COLO829 (cell line): Measurements from ENCODE around the gene CAPN11.

Experiments
- DNase-seq: peaks from one replicate; pipeline ENCODE4 v3.0.0; 2012; ENCODE audit warnings: low spot score

Gene CAPN11

DNA sequence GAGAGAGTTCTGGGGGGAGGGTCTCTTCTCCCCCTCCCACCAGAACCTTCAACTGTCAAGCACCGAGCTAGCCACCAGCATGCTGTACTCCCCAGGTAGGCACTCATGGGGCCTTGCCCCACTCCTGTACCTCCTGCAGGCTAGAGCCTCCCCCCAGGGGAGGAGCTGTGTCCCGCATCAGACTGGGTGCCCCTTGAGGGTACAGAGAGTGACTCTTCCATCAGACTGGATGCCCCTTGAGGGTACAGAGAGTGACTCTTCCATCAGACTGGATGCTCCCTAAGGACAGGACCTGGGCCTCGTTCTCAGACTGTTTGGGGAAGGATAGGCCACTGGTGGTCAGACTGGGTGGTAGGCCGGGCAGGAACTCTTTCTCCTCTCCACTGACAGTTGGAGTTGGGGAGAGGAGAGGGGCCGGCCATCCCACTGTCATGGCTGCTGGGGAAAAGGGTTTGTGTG lies at the start of gene CAPN11:
TSS of gene CAPN11 (plus strand) at position 51 of the 459 bp plus-strand sequence. CDS start at position 80, 29 bp downstream.
- no peak for DNase-seq

DNA sequence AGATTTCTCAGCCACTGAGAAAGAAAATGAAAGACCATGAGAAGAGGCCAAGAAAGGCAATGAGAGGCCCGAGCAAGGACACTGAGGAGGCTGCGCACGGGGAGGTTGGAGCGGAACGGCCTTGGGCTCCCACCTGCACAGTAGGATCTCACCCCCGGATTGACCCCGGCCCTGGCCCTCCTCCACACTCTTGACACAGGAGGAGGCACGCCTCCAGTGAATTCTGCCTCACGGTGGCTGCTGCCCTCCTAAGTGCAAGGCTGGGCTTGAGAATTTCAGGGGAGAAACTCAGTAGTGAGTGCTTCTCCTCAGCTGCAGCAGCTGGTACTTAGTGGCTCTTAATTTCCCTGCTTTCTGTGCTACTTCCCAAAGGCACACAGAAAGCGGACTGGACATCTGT lies 49.4 kb upstream of the CAPN11 start:
- DNase-seq: no peak

DNA sequence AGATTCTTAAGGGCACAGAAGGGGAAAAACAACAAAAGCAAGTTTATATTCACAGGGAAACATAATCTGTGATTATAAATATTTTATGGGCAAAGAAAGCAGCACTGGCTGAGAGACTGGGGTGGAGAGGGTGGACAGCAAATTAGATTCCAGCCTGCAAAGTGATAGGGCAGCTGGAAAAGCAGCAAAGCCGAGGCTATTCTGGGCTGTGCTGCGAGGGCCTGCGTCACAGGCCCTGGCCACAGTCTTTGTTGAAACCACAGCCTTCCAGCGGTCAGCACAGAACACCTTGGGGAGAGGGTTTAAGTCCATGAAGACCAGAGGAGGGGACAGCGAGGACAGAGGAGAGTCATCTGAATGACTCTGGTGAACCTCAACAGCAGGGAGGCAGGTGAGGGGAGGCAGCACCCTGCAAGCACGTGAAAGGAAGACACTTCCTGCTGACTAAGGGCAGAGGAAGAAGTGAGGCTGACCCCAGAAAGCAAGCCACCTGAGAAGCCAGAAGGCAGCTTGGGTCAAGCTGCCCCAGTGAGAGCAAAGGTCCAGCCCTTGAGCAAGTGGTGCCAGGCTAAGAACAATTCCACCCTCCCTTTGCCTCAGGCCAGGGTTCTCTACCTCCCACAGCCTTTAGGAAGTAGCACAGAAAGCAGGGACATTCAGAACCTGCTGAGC lies 48.5 kb upstream of the CAPN11 start:
- DNase-seq: no peak

DNA sequence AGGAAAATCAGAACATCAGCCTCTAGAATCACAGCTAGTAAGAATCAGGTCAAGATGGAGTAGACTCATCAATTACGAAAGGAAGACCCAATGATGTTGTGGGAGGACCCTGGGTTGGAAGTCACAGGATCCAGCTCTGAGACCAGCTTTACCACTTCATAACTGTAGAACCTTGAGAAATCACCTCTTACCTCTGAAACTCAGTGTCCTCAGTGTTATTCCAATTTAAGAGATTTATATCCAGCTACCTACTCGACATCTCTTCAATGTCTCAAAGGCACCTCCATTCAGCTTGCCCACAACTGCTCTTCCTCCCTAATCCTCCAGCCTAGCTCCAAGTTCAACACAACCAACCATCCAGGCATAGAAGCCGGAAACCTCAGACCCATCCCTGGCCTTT lies 47.7 kb upstream of the CAPN11 start:
- DNase-seq: no peak

DNA sequence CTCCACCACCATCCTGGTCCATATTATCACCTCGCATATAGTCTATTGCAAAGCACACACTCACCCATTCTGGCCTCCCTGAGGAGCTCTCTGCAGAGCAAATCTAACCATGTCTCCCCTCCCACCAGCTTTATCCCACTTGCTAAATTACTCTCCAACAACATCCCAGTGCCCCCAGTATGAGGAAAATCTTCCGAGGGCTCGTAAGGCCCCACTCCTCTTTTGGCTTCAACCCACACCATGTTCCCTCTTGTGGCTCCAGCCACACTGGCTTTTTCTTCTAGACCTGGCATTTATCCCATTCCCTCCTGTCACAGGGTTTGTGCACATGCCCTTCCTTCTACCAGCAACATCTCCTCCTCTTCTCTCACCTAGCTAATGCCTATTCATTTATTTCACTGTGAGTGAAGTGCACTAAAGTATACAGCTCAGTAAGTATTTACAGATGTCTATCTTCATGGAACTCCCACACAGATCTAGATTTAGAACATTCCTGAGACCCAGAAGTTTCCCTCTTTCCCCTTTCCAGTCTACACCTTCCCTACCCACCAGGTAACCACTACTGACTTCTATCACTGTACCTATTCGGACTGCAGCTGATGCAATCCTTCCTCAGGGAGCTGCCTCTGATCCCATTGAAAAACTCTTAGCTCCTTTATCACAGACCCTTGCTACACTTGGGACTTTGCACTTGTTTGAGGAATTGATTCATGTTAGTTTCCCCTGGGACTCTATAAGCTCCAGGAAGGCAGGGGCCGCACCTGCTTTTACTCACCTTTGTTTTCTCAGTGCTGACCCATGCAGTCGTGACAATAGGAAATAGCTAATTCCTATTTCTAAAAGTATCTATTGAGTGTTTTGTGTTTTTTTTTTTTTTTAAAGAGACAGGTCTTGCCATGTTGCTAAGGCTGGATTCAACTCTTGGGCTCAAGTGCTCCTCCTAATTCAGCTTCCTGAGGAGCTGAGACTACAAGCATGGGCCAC lies 46.9 kb upstream of the CAPN11 start:
- DNase-seq: no peak

DNA sequence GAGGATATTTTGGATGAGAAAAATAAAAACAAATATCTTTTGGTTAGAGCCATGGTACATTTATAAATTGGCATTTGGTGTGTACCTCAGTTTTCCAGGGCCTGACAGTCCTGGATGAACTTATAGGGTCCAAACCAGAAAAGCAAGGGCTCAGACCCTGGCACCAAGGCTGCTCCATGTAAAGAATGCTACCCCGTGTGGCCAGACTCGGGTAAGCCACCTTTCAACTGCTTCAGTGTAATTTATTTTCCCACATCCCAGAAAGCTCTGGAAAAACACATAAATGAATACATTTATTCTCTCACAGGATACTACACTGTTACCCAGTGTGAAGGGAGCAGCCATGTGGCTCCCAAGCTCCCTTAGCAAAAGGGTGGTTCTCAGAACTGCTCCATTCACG lies 45.2 kb upstream of the CAPN11 start:
- no peak for DNase-seq

DNA sequence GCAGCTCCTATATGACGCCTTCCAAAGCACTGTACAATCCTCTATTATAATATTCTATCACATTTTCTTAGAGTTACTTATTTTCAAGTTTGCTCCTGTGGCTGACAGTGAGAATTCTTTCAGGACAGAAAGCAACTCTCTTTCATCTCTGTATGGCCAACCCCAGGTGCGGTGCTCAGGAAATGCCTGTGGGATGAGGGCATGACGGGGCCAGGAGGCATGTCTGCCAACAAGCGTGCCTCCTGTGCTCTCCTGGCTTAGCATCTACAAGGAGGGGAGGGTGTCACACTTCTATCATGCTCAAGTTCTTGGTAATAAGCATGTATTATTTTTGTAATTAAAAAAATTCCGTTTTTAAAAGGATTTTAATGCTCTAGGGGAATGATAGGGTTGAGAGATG lies 42.8 kb upstream of the CAPN11 start:
- DNase-seq: no peak

DNA sequence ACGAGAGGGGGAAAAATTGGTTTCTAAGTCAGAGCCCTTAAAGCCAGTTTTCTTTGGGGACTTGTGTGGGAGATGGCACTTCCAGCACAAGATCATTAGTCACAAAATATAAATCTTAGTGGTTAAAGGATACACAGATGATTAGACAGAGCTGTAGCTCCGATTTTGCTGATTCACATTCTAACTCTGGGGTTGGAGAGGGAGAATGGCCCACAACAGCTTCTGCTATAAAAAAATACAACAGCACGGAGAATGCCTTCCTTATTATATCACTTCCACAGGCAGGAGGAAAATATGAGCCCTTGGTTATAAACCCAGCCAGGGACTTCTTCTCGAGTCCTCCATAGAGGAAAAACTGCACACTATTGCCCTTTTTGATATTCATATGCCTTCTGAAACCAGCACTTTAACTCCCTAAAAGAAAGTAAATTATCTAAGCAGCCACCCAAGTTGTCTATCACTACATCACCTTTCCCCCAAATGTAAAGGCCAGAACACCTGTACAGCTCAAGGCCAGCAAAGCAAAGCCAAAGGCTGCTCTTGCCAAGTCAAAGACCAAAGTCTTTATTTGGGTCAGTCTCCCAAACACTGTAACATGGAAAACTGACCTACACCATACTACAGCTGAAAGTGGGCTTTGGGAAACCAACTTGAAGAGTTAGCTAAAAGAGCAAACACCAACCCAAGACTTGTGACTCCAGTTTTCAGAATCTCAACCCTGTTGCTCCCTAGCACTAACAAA lies 41.8 kb upstream of the CAPN11 start:
- DNase-seq: peak; percentile 61

DNA sequence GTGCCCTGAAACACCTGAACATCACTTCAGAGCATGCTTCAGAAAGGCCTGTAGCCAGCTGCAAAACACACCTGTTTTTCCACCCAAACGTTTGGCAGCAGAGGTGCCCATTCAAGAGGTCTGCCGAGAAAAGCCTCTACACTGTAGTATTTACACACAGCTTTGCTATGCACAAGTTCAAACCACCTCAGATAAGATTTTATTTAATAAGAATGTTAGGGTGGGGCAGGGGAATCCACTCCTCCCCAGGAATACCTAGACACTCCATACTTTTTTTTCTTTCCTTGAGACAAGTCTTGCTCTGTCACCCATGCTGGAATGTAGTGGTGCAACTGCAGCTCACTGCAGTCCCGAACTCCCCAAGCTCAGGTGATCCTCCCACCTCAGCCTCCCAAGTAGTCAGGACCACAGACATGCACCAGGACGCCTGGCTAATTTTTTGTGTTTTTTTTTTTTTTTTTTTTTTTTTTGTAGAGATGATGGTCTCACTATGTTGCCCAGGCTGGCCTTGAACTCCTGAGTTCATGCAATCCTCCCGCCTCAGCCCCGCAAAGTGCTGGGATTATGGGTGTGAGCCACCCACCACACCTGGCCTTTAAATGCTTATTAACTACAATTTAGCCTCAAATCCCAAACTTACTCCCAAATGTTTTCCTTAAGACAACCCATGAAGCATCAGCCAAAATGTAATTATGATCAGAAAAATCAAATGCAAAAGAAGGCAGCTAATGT lies 41.1 kb upstream of the CAPN11 start:
- no peak for DNase-seq

DNA sequence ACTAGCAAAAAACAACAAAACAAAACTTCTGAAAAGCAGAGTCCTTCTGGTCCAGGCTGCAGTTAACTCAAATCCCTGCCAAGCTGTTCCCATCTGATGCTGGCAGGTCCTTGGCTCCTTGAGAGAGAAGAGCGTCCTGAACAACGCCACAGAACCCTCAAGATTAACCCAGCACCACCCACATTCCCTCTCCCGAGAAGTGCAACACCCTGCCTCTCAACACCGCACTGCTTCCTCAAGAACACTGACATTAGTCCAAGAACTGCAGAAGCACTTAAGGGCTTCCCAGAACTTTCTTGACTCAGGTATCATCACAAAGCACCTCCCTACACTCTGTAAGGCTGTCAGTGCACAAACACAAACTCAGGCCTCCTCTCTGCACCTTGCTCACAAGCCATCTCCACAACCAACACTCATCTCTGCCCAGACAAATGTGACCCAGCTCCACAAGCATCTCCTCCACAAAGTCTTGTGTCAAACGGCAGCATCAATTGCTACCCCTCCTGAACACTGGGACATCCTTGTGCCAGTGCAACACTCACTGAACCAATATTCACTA lies 38.8 kb upstream of the CAPN11 start:
- no peak for DNase-seq

DNA sequence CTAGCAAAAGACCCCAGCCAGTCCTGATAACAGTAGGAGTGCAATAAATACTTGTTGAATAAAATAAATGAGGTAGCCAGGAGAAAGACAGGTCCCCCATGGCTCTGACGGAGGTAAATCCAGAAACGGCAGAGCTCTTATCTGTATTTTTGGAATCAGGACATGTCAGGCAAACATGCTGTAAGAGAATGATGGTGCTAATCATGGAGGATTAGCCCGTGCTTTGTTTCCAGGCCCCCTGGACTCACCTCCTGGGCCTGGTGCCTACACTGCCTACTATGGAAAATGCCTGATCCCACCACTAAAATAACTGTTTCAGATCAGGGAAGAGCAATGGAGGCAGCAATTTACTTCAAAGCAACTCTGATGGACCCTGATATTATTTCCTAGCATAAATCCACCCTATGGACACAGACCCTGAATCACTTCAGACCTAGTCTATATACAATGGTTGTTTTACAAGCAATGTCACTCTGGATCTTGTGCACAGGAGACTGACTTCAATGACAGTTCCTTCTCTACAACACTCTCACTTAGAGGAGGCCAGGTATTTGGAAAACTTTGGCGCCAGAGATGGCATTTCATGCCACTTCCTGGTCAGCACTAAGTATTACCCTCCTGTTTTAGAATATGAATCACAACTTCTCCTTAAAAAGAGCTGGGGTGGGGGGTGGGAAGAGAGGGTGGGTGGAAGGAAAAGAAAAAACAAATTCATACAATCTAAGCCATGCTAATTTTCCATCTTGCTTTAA lies 37.8 kb upstream of the CAPN11 start:
- DNase-seq: no peak

DNA sequence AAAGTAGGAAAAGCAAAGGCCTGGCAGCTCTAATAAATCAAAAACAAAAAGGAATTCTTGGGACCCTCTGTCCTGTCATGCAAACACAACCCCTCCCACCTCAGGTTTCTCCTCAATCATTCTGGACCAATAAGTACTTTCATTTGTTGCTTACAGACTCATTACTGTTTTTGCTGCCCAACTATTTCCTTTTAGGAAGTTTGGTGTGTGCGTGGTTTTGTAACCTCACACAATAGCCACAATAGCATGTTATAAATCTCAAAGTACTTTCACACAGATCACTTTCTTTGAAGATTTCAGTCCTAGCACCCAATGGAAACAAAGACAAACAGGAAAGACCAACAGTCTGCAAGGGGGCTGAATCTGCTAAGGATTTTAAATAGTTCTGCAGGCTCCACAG lies 35.8 kb upstream of the CAPN11 start:
- DNase-seq: no peak

DNA sequence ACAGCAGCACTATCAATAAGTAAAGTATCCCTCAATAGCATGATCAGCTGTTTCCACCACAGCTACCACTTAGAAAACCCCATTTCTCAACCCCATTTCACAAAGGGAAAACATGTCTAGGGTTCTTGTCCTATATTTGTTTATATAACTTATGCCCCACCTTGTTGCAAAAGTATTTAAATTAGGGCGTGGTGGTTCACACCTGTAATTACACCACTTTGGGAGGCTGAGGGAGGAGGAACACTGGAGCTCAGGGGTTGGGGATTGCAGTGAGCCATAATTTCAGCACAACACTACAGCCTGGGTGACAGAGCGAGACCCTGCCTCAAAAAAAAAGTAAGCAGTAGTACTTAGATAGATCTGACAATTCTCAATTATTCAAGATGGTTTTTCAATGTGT lies 35.1 kb upstream of the CAPN11 start:
- no peak for DNase-seq

DNA sequence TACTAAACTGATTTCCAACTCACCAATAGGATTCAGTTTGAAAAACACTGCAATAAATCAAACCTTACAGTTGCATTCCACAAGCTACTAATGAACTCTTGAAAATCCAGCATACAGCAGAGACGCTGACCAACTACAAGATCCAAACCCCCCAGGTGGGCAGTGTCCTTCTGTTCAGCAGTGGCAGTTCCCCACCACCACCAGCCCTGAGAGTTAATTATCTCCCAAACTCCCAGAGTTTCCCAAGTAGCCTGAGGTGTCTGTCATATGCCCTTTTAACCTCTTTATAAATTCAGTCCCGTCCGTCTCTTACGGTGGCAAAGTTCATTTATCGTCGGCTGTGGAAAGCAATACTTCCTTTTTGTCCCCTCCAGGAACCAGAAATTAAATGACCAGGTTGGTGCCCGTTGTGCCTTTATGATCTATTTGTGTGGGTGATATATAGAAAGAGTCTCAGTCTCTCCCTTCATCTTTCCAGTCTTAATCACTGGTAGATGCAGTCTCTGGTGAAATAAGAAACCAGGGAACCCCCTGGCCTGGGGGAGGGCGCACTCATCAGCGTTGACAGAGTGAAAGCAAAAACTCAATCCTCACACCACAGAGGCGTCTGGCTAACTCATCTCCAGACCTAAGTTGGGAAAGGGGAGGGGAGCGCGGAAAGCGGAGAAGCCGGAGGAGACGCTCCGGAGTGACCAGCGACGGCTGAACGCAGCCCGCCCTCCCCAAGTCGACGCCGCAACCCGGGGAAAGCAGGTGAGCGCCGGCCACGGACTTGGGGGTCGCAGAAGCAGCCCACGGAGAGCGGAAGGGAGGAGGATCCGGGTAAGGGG lies 32.1 kb upstream of the CAPN11 start:
- DNase-seq: peak; percentile 72

DNA sequence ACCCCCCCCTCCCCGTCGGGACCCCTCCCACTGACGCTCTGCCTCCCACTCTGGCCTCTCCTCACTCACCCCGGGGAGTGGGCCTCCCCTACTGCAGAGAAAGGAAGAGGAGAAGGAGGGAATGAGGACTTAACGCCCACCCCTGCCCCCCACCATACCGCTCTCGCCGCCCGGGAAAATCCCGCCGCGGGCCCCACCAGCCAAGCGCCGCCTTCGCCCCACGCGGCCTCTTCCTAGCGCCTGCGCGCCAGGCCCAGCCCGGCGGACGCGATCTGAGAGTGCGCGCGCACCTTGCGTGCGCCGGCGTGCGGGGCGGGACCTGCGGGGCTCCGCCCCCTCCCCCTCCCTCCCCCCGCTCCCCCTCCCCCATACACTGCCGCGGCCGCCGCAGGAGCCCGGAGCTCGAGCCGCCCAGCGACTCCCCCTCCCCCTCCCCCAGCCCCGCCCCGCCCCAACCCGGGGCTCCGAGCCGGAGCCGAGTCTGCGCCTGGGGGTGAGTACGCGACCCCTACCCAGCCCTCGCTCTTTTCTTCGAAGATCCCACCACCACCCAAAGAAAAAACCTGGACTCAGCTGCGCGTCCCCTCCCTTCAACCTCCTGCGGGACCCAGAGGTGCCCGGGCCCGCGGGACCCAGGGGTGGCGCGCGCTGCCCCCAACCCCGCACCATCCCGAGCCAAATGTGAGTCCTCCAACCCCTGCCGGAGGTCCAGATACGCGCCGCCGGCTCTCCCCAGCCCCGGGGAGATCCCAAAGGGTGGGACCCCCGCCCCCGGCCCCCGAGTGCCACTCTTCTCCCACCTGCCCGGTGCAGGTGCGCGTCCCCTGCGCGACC lies 31.2 kb upstream of the CAPN11 start, which contains the start of the genes MRPL14 and TMEM63B:
TSS of gene MRPL14 (minus strand) at position 267 of the 834 bp plus-strand sequence. CDS start 10,841 bp downstream, outside the sequence.
TSS of gene TMEM63B (plus strand) at position 369 of the 834 bp plus-strand sequence. CDS start 7,031 bp downstream, outside the sequence.
- peak; percentile 99 for DNase-seq

DNA sequence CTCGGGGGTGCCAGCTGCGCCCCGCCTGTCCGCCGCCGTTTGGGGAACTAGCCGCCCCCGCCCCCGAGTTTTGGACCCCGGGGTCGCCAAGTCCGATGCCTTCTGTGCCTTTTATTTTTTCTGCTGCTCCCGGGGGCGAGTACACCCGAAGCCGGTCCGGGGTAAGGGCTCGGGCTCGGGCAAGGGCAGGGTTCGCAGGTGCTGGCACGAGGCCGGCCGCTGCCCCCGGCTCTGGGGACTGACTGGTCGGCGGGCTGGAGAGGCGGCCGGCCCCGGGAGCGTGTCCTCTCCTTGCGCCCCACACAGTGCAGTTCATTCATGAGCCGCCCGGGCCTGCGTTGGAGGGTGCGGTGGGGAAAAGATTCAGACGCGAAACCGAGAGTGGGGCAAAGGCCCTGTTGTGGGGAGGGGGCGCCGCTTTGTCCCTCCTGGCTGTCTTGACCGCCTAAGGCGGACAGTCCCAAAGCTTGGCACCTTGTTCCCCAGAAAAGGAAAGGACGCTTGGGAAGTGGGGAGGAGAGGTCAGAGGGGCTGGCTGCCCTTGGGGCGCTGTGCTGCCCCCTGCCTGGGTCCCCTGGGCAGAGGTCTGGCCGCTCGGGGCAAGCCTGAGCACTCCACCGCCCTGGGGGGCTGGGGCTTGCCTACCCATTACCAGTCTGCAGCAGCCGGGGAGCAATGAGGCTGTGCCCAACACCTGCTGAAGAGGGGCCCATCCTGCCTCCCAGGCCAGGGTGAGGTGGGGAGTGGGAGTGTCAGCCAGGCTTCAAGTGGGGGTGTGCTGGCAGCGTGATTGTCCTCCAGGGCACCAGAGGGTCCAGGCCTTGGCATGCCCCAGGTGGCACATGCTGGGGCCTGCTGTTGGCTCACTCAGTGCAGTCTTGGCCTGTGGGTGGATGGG lies 30.4 kb upstream of the CAPN11 start:
- peak; percentile 67 for DNase-seq

DNA sequence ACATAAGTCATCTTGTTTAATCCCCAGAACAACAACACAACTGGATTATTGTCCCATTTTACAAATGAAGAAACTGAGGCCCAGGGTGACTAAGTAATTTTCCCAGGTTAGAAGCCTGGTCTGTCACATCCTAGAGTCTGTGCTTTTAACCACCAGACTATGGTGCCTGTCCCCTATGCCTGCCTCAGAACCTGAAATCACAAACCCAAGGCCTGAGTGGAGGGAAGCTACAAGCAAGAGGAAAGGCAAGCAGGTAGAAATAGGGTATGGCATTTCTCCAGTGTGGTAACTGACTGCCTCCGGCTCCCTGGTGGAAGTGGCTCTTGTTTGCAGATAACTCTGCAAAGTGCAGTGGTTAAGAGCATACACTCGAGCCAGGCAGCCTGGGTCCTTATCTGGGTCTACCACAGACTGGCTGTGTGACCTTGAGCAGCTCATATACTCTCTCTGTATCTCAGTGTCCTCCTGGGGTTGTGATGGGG lies 28.7 kb upstream of the CAPN11 start:
- no peak for DNase-seq
